Lower leg skin (tissue), 3 donors: ENCODE results near the gene MAP3K20.

Experiments used
- CTCF ChIP-seq, 3 donors: fragments of 450-650 bp; IDR thresholded peaks; one replicate each; pipeline ENCODE4 v1.5.1; 2016; ENCODE audit warnings: antibody characterized with exemption in 3 of 3, mild to moderate bottlenecking in 3 of 3, moderate library complexity in 2 of 3
- POLR2A ChIP-seq, 2 donors: fragments of 450-650 bp; IDR thresholded peaks; one replicate each; pipeline ENCODE4 v1.6.1; 2016 to 2017; ENCODE audit warnings: antibody characterized with exemption in 2 of 2, mild to moderate bottlenecking in 1 of 2, moderate library complexity in 1 of 2

- TF ChIP-seq CTCF (IDR thresholded peaks at IDR 0.05), result no peak
- no peak for TF ChIP-seq POLR2A (IDR thresholded peaks at IDR 0.05)
Measured at GRCh38 chr2:173026479-173026878, 49.2 kb upstream of the MAP3K20 start.
